ENCODE measurements around the gene CTNND2. TPM values are rescaled to one million over a fixed set of nuclear protein-coding genes. Genes with fewer than 3 reads are reported as not detected.

The CTNND2 gene
- total RNA-seq, 3 donors from 2014 or later (not counting 1 experiment from before 2014, with no cell fraction given) = not detected

- Mint-ChIP-seq H3K27ac (no peak overlapping the region), H3K9me3 (no peaks in the 10 kb centered on the region)
- intact Hi-C loops (cut with micrococcal nuclease) = no loop called here
Measured at GRCh38 chr5:11502783-11503182, 401.5 kb downstream of the CTNND2 start.

GRCh38 chr5:11497651-11498050, 406.6 kb downstream of the CTNND2 start:
- intact Hi-C loops (cut with micrococcal nuclease) = no loop called here

More at GRCh38 chr5:11502783-11503182, 401.5 kb downstream of the CTNND2 start:
- no peak overlapping the region for H3K4me3 Mint-ChIP-seq
- no peak for ATAC-seq
- DNase-seq = no peak
- H3K36me3 Mint-ChIP-seq = no peaks in the 10 kb centered on the region
- Histone ChIP-seq H3K27me3 (ENCODE audit: control insufficient read depth, insufficient read depth, low read length) (no peaks in the 10 kb centered on the region), H3K27ac (ENCODE audit: low read length) (no peak overlapping the region), H3K9me3 (ENCODE audit: control insufficient read depth, insufficient read depth, low read length) (no peaks in the 10 kb centered on the region), H3K36me3 (ENCODE audit: control insufficient read depth, insufficient read depth, low read length) (no peaks in the 10 kb centered on the region), H3K4me1 (ENCODE audit: control insufficient read depth, insufficient read depth, low read length) (no peaks in the 10 kb centered on the region), H3K4me3 (ENCODE audit: low read length) (no peak overlapping the region)
- TF ChIP-seq CTCF (IDR thresholded peaks at IDR 0.05) = no peak
- 86% methylated on average over 2 of the region's 2 CpGs for WGBS (ENCODE audit: insufficient coverage)
- H3K27me3 Mint-ChIP-seq (ENCODE audit: low read depth in 2 of 2) = peaks cover 5 to 24% of the 10 kb centered on the region in 2 donors
- H3K4me1 Mint-ChIP-seq = no peaks in the 10 kb centered on the region

GRCh38 chr5:11496137-11496719, 408.0 kb downstream of the CTNND2 start:
- no peak overlapping the region for H3K27ac Mint-ChIP-seq
- no peak for DNase-seq
- no peak overlapping the region for H3K27ac ChIP-seq (ENCODE audit: low read length)
- 100% methylated on average over 1 of the region's 1 CpG for WGBS (ENCODE audit: insufficient coverage)
- H3K4me1 ChIP-seq (ENCODE audit: control insufficient read depth, insufficient read depth, low read length) = no peaks in the 10 kb centered on the region
- H3K4me3 Mint-ChIP-seq = no peak overlapping the region
- H3K9me3 ChIP-seq (ENCODE audit: control insufficient read depth, insufficient read depth, low read length) = no peaks in the 10 kb centered on the region
- H3K36me3 Mint-ChIP-seq = no peaks in the 10 kb centered on the region
- H3K27me3 ChIP-seq (ENCODE audit: control insufficient read depth, insufficient read depth, low read length) = no peaks in the 10 kb centered on the region
- no peaks in the 10 kb centered on the region for H3K27me3 Mint-ChIP-seq (ENCODE audit: low read depth in 2 of 2)
- H3K36me3 ChIP-seq (ENCODE audit: control insufficient read depth, insufficient read depth, low read length) = no peaks in the 10 kb centered on the region
- H3K4me3 ChIP-seq (ENCODE audit: low read length) = no peak overlapping the region
- no peak for TF ChIP-seq CTCF (IDR thresholded peaks at IDR 0.05)
- H3K9me3 Mint-ChIP-seq = no peaks in the 10 kb centered on the region
- H3K4me1 Mint-ChIP-seq = no peaks in the 10 kb centered on the region
- intact Hi-C loops (cut with micrococcal nuclease) = no loop called here
- no peak for ATAC-seq

More at GRCh38 chr5:11497651-11498050, 406.6 kb downstream of the CTNND2 start:
- no peaks in the 10 kb centered on the region for H3K9me3 Mint-ChIP-seq
- no peak for DNase-seq
- Histone ChIP-seq H3K4me3 (ENCODE audit: low read length) (no peak overlapping the region), H3K36me3 (ENCODE audit: control insufficient read depth, insufficient read depth, low read length) (no peaks in the 10 kb centered on the region), H3K27me3 (ENCODE audit: control insufficient read depth, insufficient read depth, low read length) (no peaks in the 10 kb centered on the region), H3K27ac (ENCODE audit: low read length) (no peak overlapping the region), H3K4me1 (ENCODE audit: control insufficient read depth, insufficient read depth, low read length) (no peaks in the 10 kb centered on the region), H3K9me3 (ENCODE audit: control insufficient read depth, insufficient read depth, low read length) (no peaks in the 10 kb centered on the region)
- no peak for TF ChIP-seq CTCF (IDR thresholded peaks at IDR 0.05)
- no peaks in the 10 kb centered on the region for H3K4me1 Mint-ChIP-seq
- peaks cover 0 to 3% of the 10 kb centered on the region in 2 donors for H3K27me3 Mint-ChIP-seq (ENCODE audit: low read depth in 2 of 2)
- H3K4me3 Mint-ChIP-seq = no peak overlapping the region
- WGBS (ENCODE audit: insufficient coverage) = 100% methylated on average over 1 of the region's 1 CpG
- no peak for ATAC-seq
- no peak overlapping the region for H3K27ac Mint-ChIP-seq
- no peaks in the 10 kb centered on the region for H3K36me3 Mint-ChIP-seq

GRCh38 chr5:11494340-11494739, 409.9 kb downstream of the CTNND2 start:
- no peak overlapping the region for H3K4me3 Mint-ChIP-seq
- no peak for DNase-seq
- 57% methylated on average over 1 of the region's 3 CpGs for WGBS (ENCODE audit: insufficient coverage)
- H3K9me3 ChIP-seq (ENCODE audit: control insufficient read depth, insufficient read depth, low read length) = no peaks in the 10 kb centered on the region
- TF ChIP-seq CTCF (IDR thresholded peaks at IDR 0.05) = peak; percentile 17
- H3K27me3 Mint-ChIP-seq (ENCODE audit: low read depth in 2 of 2) = no peaks in the 10 kb centered on the region
- H3K27ac Mint-ChIP-seq = no peak overlapping the region
- no peaks in the 10 kb centered on the region for H3K36me3 ChIP-seq (ENCODE audit: control insufficient read depth, insufficient read depth, low read length)
- H3K27me3 ChIP-seq (ENCODE audit: control insufficient read depth, insufficient read depth, low read length) = no peaks in the 10 kb centered on the region
- H3K4me1 Mint-ChIP-seq = no peaks in the 10 kb centered on the region
- no peaks in the 10 kb centered on the region for H3K9me3 Mint-ChIP-seq
- intact Hi-C loops (cut with micrococcal nuclease) = no loop called here
- no peak overlapping the region for H3K4me3 ChIP-seq (ENCODE audit: low read length)
- H3K27ac ChIP-seq (ENCODE audit: low read length) = no peak overlapping the region
- H3K36me3 Mint-ChIP-seq = no peaks in the 10 kb centered on the region
- H3K4me1 ChIP-seq (ENCODE audit: control insufficient read depth, insufficient read depth, low read length) = no peaks in the 10 kb centered on the region
- no peak for ATAC-seq
